H1 (cell line): ENCODE data around the gene MYL3.

ENCODE experiments used
- CHD7 ChIP-seq: fragments of 300-600 bp; sonication (generic); IDR thresholded peaks from 2 replicates; pipeline ENCODE4 v1.7.1; 2012; ENCODE audit warnings: low read length, moderate library complexity, mild to moderate bottlenecking, inconsistent platforms; ENCODE audit not compliant: insufficient replicate concordance
- EGR1 ChIP-seq: IDR thresholded peaks from 2 replicates; pipeline ENCODE4 v1.6.1; 2011; ENCODE audit warnings: low read depth, low read length, borderline replicate concordance
- EZH2 ChIP-seq: fragments of 200-600 bp; sonication (generic); IDR thresholded peaks from 2 replicates; pipeline ENCODE4 v1.7.1; 2012; ENCODE audit warnings: low read depth, mild to moderate bottlenecking, moderate library complexity, low read length, inconsistent platforms; ENCODE audit not compliant: severe bottlenecking
- JUN ChIP-seq: IDR thresholded peaks from 2 replicates; pipeline ENCODE4 v1.6.1; 2011; ENCODE audit warnings: low read depth, mild to moderate bottlenecking, improper control_type of control experiment, low read length
- MAX ChIP-seq: IDR thresholded peaks from 2 replicates; pipeline ENCODE4 v1.6.1; 2012; ENCODE audit warnings: inconsistent platforms
- PHF8 ChIP-seq: fragments of 200-600 bp; sonication (generic); conservative IDR thresholded peaks from 2 replicates; pipeline ENCODE4 v1.7.1; 2012; ENCODE audit warnings: low read depth, mild to moderate bottlenecking, inconsistent platforms, low read length, moderate library complexity
- POLR2A ChIP-seq, 2 experiments: IDR thresholded peaks; 1 replicate in 1 of 2; 2 replicates in 1 of 2; pipeline ENCODE4 v1.6.1; 2011; ENCODE audit warnings: low read depth in 2 of 2, low read length in 2 of 2, mild to moderate bottlenecking in 2 of 2; ENCODE audit errors: control extremely low read depth in 1 of 2
- ZNF274 ChIP-seq: IDR thresholded peaks from 2 replicates; pipeline ENCODE4 v1.7.0; 2012; ENCODE audit warnings: low read length, borderline replicate concordance; ENCODE audit errors: extremely low read depth
- TF ChIP-seq, protein P1 (sequence below), 3 experiments: IDR thresholded peaks; 1 replicate in 2 of 3; 2 replicates in 1 of 3; pipeline versions ENCODE4 v1.5.1 to v1.6.1; 2011; ENCODE audit warnings: low read length in 3 of 3, mild to moderate bottlenecking in 3 of 3, inconsistent platforms in 2 of 3, low read depth in 1 of 3, moderate library complexity in 1 of 3; ENCODE audit not compliant: insufficient read depth in 1 of 3; ENCODE audit errors: control extremely low read depth in 1 of 3
- TF ChIP-seq, protein P2 (sequence below): IDR thresholded peaks from 2 replicates; pipeline ENCODE4 v1.6.1; 2011; ENCODE audit warnings: low read depth, mild to moderate bottlenecking, low read length; ENCODE audit not compliant: insufficient read depth

DNA sequence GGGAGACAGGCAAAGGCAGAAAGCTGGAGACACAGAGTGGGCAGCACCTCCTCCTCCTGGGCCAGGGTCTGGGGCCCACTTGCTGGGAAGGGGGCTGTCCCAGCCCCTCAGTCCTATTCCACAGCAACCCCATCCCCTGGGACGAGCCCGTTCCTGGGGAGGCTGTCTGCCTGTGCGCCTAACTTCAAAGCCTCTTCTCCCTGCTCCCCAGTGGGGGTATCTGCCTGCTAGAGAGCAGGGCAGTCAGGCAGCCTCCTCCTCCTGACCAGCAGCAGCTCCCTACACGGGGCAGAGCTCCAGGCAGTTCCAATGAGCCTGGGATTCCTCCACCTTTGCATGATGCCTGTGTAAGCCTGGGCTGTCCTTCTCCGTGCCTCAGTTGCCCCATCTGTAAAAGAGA lies 21.2 kb upstream of the MYL3 start:
- TF ChIP-seq POLR2A (IDR thresholded peaks at IDR 0.05; ENCODE audit: control extremely low read depth in 1 of 2, low read depth in 2 of 2, low read length in 2 of 2) (no peak), ZNF274 (no peak), CHD7 (no peak), PHF8 (no peak), EZH2 (no peak), JUN (no peak), EGR1 (no peak), MAX (no peak)
- TF ChIP-seq, protein P1, sequence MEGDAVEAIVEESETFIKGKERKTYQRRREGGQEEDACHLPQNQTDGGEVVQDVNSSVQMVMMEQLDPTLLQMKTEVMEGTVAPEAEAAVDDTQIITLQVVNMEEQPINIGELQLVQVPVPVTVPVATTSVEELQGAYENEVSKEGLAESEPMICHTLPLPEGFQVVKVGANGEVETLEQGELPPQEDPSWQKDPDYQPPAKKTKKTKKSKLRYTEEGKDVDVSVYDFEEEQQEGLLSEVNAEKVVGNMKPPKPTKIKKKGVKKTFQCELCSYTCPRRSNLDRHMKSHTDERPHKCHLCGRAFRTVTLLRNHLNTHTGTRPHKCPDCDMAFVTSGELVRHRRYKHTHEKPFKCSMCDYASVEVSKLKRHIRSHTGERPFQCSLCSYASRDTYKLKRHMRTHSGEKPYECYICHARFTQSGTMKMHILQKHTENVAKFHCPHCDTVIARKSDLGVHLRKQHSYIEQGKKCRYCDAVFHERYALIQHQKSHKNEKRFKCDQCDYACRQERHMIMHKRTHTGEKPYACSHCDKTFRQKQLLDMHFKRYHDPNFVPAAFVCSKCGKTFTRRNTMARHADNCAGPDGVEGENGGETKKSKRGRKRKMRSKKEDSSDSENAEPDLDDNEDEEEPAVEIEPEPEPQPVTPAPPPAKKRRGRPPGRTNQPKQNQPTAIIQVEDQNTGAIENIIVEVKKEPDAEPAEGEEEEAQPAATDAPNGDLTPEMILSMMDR (IDR thresholded peaks at IDR 0.05; ENCODE audit: control extremely low read depth in 1 of 3, insufficient read depth in 1 of 3, low read depth in 1 of 3, low read length in 3 of 3): no peak
- TF ChIP-seq, protein P2, sequence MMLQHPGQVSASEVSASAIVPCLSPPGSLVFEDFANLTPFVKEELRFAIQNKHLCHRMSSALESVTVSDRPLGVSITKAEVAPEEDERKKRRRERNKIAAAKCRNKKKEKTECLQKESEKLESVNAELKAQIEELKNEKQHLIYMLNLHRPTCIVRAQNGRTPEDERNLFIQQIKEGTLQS: no peak
